A673 (cell line): ENCODE results near the gene HCAR2.

Experiments used
- CTCF ChIP-seq: fragments of 300-800, 200-600 bp; sonication (generic); conservative IDR thresholded peaks from 2 replicates; pipeline ENCODE4 v1.5.1; 2017; ENCODE audit warnings: low read depth, mild to moderate bottlenecking, antibody characterized with exemption, low read length, moderate library complexity, mixed read lengths
- EZH2 ChIP-seq: fragments of 200-600 bp; sonication (generic); IDR thresholded peaks from 2 replicates; pipeline ENCODE4 v1.6.1; 2017; ENCODE audit warnings: borderline replicate concordance, low read depth, mild to moderate bottlenecking, mixed read lengths, antibody characterized with exemption, low read length; ENCODE audit not compliant: poor library complexity, severe bottlenecking

GRCh38 chr12:122722387-122722786, 19.2 kb upstream of the HCAR2 start:
- TF ChIP-seq CTCF (no peak), EZH2 (no peak)
